ENCODE data around the gene SLIT3. TPM values are rescaled to one million over a fixed set of nuclear protein-coding genes. Genes with fewer than 3 reads are reported as not detected.

The SLIT3 gene
- total and polyA plus RNA-seq, 9 of the 15 experiments (the other 6 are each of a cell fraction or from before 2014, with no cell fraction given), result 0.01 to 0.04 TPM; not detected in 7

- intact Hi-C loops (cut with micrococcal nuclease), result no loop called here
Observed at GRCh38 chr5:169226895-169227294, 74.0 kb downstream of the SLIT3 start.

More at GRCh38 chr5:169226895-169227294, 74.0 kb downstream of the SLIT3 start:
- no peak overlapping the region for H3K27ac ChIP-seq (ENCODE audit: extremely low read depth, low read depth, low read length)
- ATAC-seq (peak; percentile 61; the same call in 2 of the 3 replicates), DNase-seq (ENCODE audit: extremely low read depth in 1 of 4, low spot score in 3 of 4) (peak in 1 of 4 experiments; percentile 2), FAIRE-seq (no peak)
- no peaks in the 10 kb centered on the region for H3K9me1 ChIP-seq (ENCODE audit: control insufficient read depth, insufficient read depth, low read length)
- H3K9me3 ChIP-seq (replicated peaks; ENCODE audit: control insufficient read depth, insufficient read depth, low read depth, low read length), result no peaks in the 10 kb centered on the region
- no peaks in the 10 kb centered on the region; a peak in 1 of 5 replicates for H3K27me3 ChIP-seq (ENCODE audit: control insufficient read depth in 2 of 2, insufficient read depth in 2 of 2, low read length in 2 of 2)
- no peak overlapping the region for H2AFZ ChIP-seq (ENCODE audit: low read depth, low read length)
- no peak overlapping the region for H3K9ac ChIP-seq (ENCODE audit: insufficient read depth in 1 of 2, low read depth in 2 of 2, low read length in 2 of 2)
- H3K79me2 ChIP-seq (ENCODE audit: control insufficient read depth, insufficient read depth, low read length), result no peaks in the 10 kb centered on the region
- H3K4me1 ChIP-seq (replicated peaks in 1 of 2; ENCODE audit: control insufficient read depth in 2 of 2, insufficient read depth in 2 of 2, low read length in 2 of 2), result no peaks in the 10 kb centered on the region
- TF ChIP-seq CTCF (IDR thresholded peaks at IDR 0.05 in 2 of 3, conservative IDR thresholded peaks at IDR 0.05 in 1 of 3; ENCODE audit: insufficient read depth in 2 of 3, low read depth in 1 of 3, low read length in 3 of 3) (peak in 2 of 3 experiments; percentile 7 to 9; a peak in 1 of 6 replicates), FOXJ3 (CRISPR knock-in tag; IDR thresholded peaks at IDR 0.05) (no peak)
- ChIA-PET CTCF (ENCODE audit: low intra/inter-chr PET ratio) (no interaction called here), POLR2A (no interaction called here)
- no peak overlapping the region for H3K4me2 ChIP-seq (ENCODE audit: insufficient read depth, low read length)
- BruUV-seq (replicated peaks), result no TSS peak
- in situ Hi-C loops (cut with MboI), result no loop called here
- WGBS (ENCODE audit: insufficient coverage, low coverage, missing lambda C conversion rate), result 12% methylated on average over 3 of the region's 3 CpGs
- no peaks in the 10 kb centered on the region for H3K36me3 ChIP-seq (ENCODE audit: control insufficient read depth, insufficient read depth, low read length)
- no peaks in the 10 kb centered on the region for H4K20me1 ChIP-seq (replicated peaks; ENCODE audit: control insufficient read depth, insufficient read depth, low read length)
- H3K4me3 ChIP-seq, result no peak overlapping the region
